Measurements from ENCODE around the gene COL18A1. TPM values are rescaled to one million over a fixed set of nuclear protein-coding genes. Genes with fewer than 3 reads are reported as not detected.

Gene COL18A1
- total and polyA plus RNA-seq, 9 of the 15 experiments (the other 6 are each of a cell fraction or from before 2014, with no cell fraction given), result 0.14 to 16.4 (median 2.0) TPM

DNA sequence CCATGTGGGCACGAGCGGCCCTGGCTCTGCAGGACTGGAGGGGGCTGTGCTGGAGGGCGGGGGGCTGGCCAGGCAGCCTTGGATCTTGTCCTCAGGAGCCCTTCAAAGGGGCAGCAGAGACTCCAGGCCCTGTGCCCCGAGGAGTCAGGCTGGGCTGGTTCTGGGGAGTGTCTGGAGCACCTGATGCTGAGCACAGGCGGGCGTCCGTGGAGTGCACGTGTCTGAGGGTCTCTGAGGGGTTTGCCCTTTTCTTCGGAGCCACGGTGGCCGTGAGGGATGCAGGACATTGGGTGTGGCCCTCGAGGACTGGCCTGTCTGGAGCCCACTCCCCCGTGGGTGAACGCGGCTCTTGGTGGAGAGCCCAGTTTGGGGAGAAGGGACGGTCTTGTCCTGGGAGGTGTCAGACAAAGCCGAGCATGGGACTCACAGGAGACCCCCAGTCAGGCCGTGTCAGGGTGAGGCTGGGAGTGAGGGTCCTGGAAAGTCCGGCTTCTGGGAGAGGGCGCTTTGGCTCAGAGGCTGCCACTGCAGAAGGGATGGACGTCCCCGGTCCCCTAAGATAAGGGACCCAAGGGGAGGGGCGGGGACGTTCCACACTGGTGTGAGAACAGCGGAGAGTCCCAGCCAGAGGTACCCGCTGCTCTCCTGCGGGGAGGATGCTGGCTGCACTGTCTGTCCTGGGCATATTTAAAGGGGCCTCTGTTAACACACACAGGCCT lies 60.8 kb downstream of the COL18A1 start (continued):
- no peak for TF ChIP-seq FUS (optimal IDR thresholded peaks at IDR 0.05; ENCODE audit: low read depth, low read length)
- no peak for TF ChIP-seq STAG1 (CRISPR knock-in tag; IDR thresholded peaks at IDR 0.05; ENCODE audit: borderline replicate concordance)
- TF ChIP-seq NCOA2 (IDR thresholded peaks at IDR 0.05; ENCODE audit: partially characterized antibody in 2 of 2), result no peak
- no peak for TF ChIP-seq DIDO1 (tag; IDR thresholded peaks at IDR 0.05; ENCODE audit: low read depth)
- TF ChIP-seq, protein P1, sequence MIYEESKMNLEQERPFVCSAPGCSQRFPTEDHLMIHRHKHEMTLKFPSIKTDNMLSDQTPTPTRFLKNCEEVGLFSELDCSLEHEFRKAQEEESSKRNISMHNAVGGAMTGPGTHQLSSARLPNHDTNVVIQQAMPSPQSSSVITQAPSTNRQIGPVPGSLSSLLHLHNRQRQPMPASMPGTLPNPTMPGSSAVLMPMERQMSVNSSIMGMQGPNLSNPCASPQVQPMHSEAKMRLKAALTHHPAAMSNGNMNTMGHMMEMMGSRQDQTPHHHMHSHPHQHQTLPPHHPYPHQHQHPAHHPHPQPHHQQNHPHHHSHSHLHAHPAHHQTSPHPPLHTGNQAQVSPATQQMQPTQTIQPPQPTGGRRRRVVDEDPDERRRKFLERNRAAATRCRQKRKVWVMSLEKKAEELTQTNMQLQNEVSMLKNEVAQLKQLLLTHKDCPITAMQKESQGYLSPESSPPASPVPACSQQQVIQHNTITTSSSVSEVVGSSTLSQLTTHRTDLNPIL (CRISPR knock-in tag; IDR thresholded peaks at IDR 0.05), result no peak
- TF ChIP-seq ZNF668 (CRISPR knock-in tag; IDR thresholded peaks at IDR 0.05), result no peak
- no peak for TF ChIP-seq POLR2AphosphoS5 (IDR thresholded peaks at IDR 0.05; ENCODE audit: control insufficient read depth, insufficient read depth, low read depth, low read length)
